Measurements from ENCODE around the gene RPTOR.

GRCh38 chr17:80962356-80963329 lies 418.0 kb downstream of the RPTOR start:
- TF ChIP-seq CTCF (IDR thresholded peaks at IDR 0.05; ENCODE audit: insufficient read depth, low read depth, low read length) (no peak), EZH2 (IDR thresholded peaks at IDR 0.05; ENCODE audit: insufficient read depth, low read length) (no peak)
